Prostate gland (tissue), 2 donors: ENCODE data around the gene PDXP.

Experiments used
- CTCF ChIP-seq, 4 experiments: fragments of 200-600 bp in 2 of 4; fragments of 450-650 bp in 2 of 4; sonication (generic) in 2 of 4; IDR thresholded peaks; 1 replicate in 3 of 4; 2 replicates in 1 of 4; pipeline ENCODE4 v1.5.1; 2016 to 2019; ENCODE audit warnings: antibody characterized with exemption in 4 of 4, mild to moderate bottlenecking in 2 of 4, moderate library complexity in 2 of 4
- POLR2A ChIP-seq: fragments of 450-650 bp; IDR thresholded peaks from one replicate; pipeline ENCODE4 v1.6.1; 2016; ENCODE audit warnings: antibody characterized with exemption, mild to moderate bottlenecking

GRCh38 chr22:37650463-37651136 lies 7.9 kb upstream of the PDXP start:
- TF ChIP-seq CTCF (IDR thresholded peaks at IDR 0.05) = no peak
- TF ChIP-seq POLR2A = no peak
